Measurements from ENCODE around the gene TEX52. TPM values are rescaled to one million over a fixed set of nuclear protein-coding genes. Genes with fewer than 3 reads are reported as not detected.

TEX52 gene
- total and polyA plus RNA-seq, 4 donors, result not detected

GRCh38 chr12:2884810-2885209 is 28.0 kb upstream of the TEX52 start:
- Histone ChIP-seq H3K27me3 (ENCODE audit: control insufficient read depth in 3 of 3, insufficient read depth in 3 of 3, low read length in 2 of 3) (no peaks in the 10 kb centered on the region), H3K36me3 (ENCODE audit: control insufficient read depth in 4 of 4, insufficient read depth in 4 of 4, low read length in 4 of 4) (peaks cover 0 to 17% (median 9%) of the 10 kb centered on the region in 4 donors), H3K4me3 (no peak overlapping the region), H3K9ac (ENCODE audit: insufficient read depth in 1 of 2, low read length in 2 of 2) (no peak overlapping the region), H3K27ac (ENCODE audit: low read depth in 1 of 2, low read length in 1 of 2) (no peak overlapping the region), H3K4me1 (ENCODE audit: control insufficient read depth in 5 of 5, insufficient read depth in 5 of 5, low read length in 5 of 5) (no peaks in the 10 kb centered on the region), H3K9me3 (ENCODE audit: control insufficient read depth in 4 of 4, insufficient read depth in 3 of 4, low read length in 3 of 4) (no peaks in the 10 kb centered on the region)
- TF ChIP-seq CTCF (IDR thresholded peaks at IDR 0.05; ENCODE audit: control extremely low read depth, extremely low read depth), result no peak
- DNase-seq, result no peak
- ATAC-seq (ENCODE audit: insufficient read depth, low FRiP score), result no peak
- 78 to 94% methylated on average over 2 of the region's 2 CpGs for WGBS, 2 donors

GRCh38 chr12:2879853-2880252 is 23.0 kb upstream of the TEX52 start:
- no peak overlapping the region for H3K9ac ChIP-seq (ENCODE audit: insufficient read depth in 1 of 2, low read length in 2 of 2)

GRCh38 chr12:2877953-2878732 is 21.3 kb upstream of the TEX52 start:
- no peaks in the 10 kb centered on the region for H3K9me3 ChIP-seq (ENCODE audit: control insufficient read depth in 4 of 4, insufficient read depth in 3 of 4, low read length in 3 of 4)
- TF ChIP-seq CTCF (IDR thresholded peaks at IDR 0.05; ENCODE audit: control extremely low read depth, extremely low read depth), result no peak
- peak; percentile 21 to 82 (median 63) for DNase-seq
- peak; percentile 6 for ATAC-seq (ENCODE audit: insufficient read depth, low FRiP score)
- peaks cover 0 to 16% (median 6%) of the 10 kb centered on the region in 5 donors for H3K4me1 ChIP-seq (ENCODE audit: control insufficient read depth in 5 of 5, insufficient read depth in 5 of 5, low read length in 5 of 5)
- H3K27me3 ChIP-seq (ENCODE audit: control insufficient read depth in 3 of 3, insufficient read depth in 3 of 3, low read length in 2 of 3), result no peaks in the 10 kb centered on the region
- peak overlapping the region; percentile 80 for H3K4me3 ChIP-seq
- peak overlapping the region; percentile 89 to 99 for H3K9ac ChIP-seq (ENCODE audit: insufficient read depth in 1 of 2, low read length in 2 of 2)
- WGBS, 2 donors, result 37 to 43% methylated on average over 16 of the region's 16 CpGs
- peak overlapping the region in 1 of 2 donors; percentile 97 for H3K27ac ChIP-seq (ENCODE audit: low read depth in 1 of 2, low read length in 1 of 2)
- peaks cover 0 to 6% (median 2%) of the 10 kb centered on the region in 4 donors for H3K36me3 ChIP-seq (ENCODE audit: control insufficient read depth in 4 of 4, insufficient read depth in 4 of 4, low read length in 4 of 4)

More at GRCh38 chr12:2879853-2880252, 23.0 kb upstream of the TEX52 start:
- peaks cover 0 to 6% (median 3%) of the 10 kb centered on the region in 4 donors for H3K36me3 ChIP-seq (ENCODE audit: control insufficient read depth in 4 of 4, insufficient read depth in 4 of 4, low read length in 4 of 4)
- TF ChIP-seq CTCF (IDR thresholded peaks at IDR 0.05; ENCODE audit: control extremely low read depth, extremely low read depth), result no peak
- no peak for DNase-seq
- H3K27ac ChIP-seq (ENCODE audit: low read depth in 1 of 2, low read length in 1 of 2), result no peak overlapping the region
- ATAC-seq (ENCODE audit: insufficient read depth, low FRiP score), result no peak
- no peak overlapping the region for H3K4me3 ChIP-seq
- H3K9me3 ChIP-seq (ENCODE audit: control insufficient read depth in 4 of 4, insufficient read depth in 3 of 4, low read length in 3 of 4), result no peaks in the 10 kb centered on the region
- WGBS, 2 donors, result 95 to 97% methylated on average over 3 of the region's 3 CpGs
- no peaks in the 10 kb centered on the region for H3K27me3 ChIP-seq (ENCODE audit: control insufficient read depth in 3 of 3, insufficient read depth in 3 of 3, low read length in 2 of 3)
- peaks cover 0 to 16% (median 6%) of the 10 kb centered on the region in 5 donors for H3K4me1 ChIP-seq (ENCODE audit: control insufficient read depth in 5 of 5, insufficient read depth in 5 of 5, low read length in 5 of 5)

Measured in lung (tissue), 12 donors.